Measurements from ENCODE around the gene ODF2. TPM values are rescaled to one million over a fixed set of nuclear protein-coding genes. Genes with fewer than 3 reads are reported as not detected.
A peak's percentile ranks its signal among the peaks of the same experiment; 100 is the strongest.

Gene ODF2
- total and polyA plus RNA-seq, 2 of the 13 experiments (the other 11 are each of a cell fraction or from before 2014, with no cell fraction given): 9.8 to 31.3 TPM

GRCh38 chr9:128438343-128439109 lies 17.3 kb upstream of the ODF2 start (continued):
- TF ChIP-seq ZBED4 (CRISPR knock-in tag; IDR thresholded peaks at IDR 0.05; ENCODE audit: borderline replicate concordance): no peak
- no peak for TF ChIP-seq ZNF83 (CRISPR knock-in tag; IDR thresholded peaks at IDR 0.05; ENCODE audit: borderline replicate concordance)
- TF ChIP-seq NAIF1 (CRISPR knock-in tag; IDR thresholded peaks at IDR 0.05; ENCODE audit: borderline replicate concordance): no peak
- TF ChIP-seq ZNF549 (CRISPR knock-in tag; IDR thresholded peaks at IDR 0.05): no peak
- no peak for TF ChIP-seq KDM5A (IDR thresholded peaks at IDR 0.05; ENCODE audit: borderline replicate concordance, low read length)
- no peak for TF ChIP-seq U2AF1 (optimal IDR thresholded peaks at IDR 0.05; ENCODE audit: low read depth, low read length)
- TF ChIP-seq HBP1 (CRISPR knock-in tag; IDR thresholded peaks at IDR 0.05; ENCODE audit: low read depth): no peak
- no peak for TF ChIP-seq YEATS2 (CRISPR knock-in tag; IDR thresholded peaks at IDR 0.05; ENCODE audit: borderline replicate concordance)
- TF ChIP-seq KLF9 (CRISPR knock-in tag; IDR thresholded peaks at IDR 0.05; ENCODE audit: low read depth): no peak
- no peak for TF ChIP-seq ZNF432 (CRISPR knock-in tag; IDR thresholded peaks at IDR 0.05; ENCODE audit: borderline replicate concordance)
- TF ChIP-seq RXRA (CRISPR knock-in tag; IDR thresholded peaks at IDR 0.05): no peak
- TF ChIP-seq ZNF652 (CRISPR knock-in tag; IDR thresholded peaks at IDR 0.05; ENCODE audit: borderline replicate concordance, low read depth): no peak
- no peak for TF ChIP-seq ZNF746 (CRISPR knock-in tag; IDR thresholded peaks at IDR 0.05)
- TF ChIP-seq KDM1A (CRISPR knock-in tag; IDR thresholded peaks at IDR 0.05): no peak
- no peak for TF ChIP-seq PAWR (CRISPR knock-in tag; IDR thresholded peaks at IDR 0.05; ENCODE audit: borderline replicate concordance)
- TF ChIP-seq REL (CRISPR knock-in tag; conservative IDR thresholded peaks at IDR 0.05): no peak
- no peak for TF ChIP-seq THYN1 (CRISPR knock-in tag; IDR thresholded peaks at IDR 0.05; ENCODE audit: borderline replicate concordance, low read depth)
- TF ChIP-seq DPF2 (CRISPR knock-in tag; IDR thresholded peaks at IDR 0.05; ENCODE audit: borderline replicate concordance, low read depth): no peak
- no peak for TF ChIP-seq GFI1 (CRISPR knock-in tag; IDR thresholded peaks at IDR 0.05; ENCODE audit: borderline replicate concordance)
- TF ChIP-seq ZNF841 (CRISPR knock-in tag; IDR thresholded peaks at IDR 0.05; ENCODE audit: borderline replicate concordance): no peak
- no peak for TF ChIP-seq HNF4A (CRISPR knock-in tag; IDR thresholded peaks at IDR 0.05)
- TF ChIP-seq TGIF2 (CRISPR knock-in tag; IDR thresholded peaks at IDR 0.05): no peak
- 0 out of 2 replicates have a peak, but pooled peaks have one; percentile 27 for TF ChIP-seq CCDC6 (CRISPR knock-in tag; IDR thresholded peaks at IDR 0.05)
- TF ChIP-seq PBX3 (CRISPR knock-in tag; IDR thresholded peaks at IDR 0.05; ENCODE audit: borderline replicate concordance): no peak

All from HepG2 (cell line).